HG03159 (cell line): ENCODE measurements around the gene NME4.
"Not testable (repeated sequence)": the region's sequence is repeated elsewhere in the genome, so short reads cannot be mapped to it uniquely, and the experiment has no call there.

Experiments
- ATAC-seq: cut with Tn5 transposase; IDR thresholded peaks from one replicate; pipeline ENCODE4 v1.9.1; 2021; ENCODE audit warnings: mild to moderate bottlenecking, moderate library complexity; ENCODE audit not compliant: unreplicated experiment

Gene NME4

GRCh38 chr16:396199-396598, 800 bp upstream of the NME4 start:
- ATAC-seq = no peak

GRCh38 chr16:396605-397004, 394 bp upstream of the NME4 start:
- no peak for ATAC-seq

- ATAC-seq = no peak
Observed at GRCh38 chr16:397736-398332, 835 bp downstream of the NME4 start.

GRCh38 chr16:398561-399339, 1.8 kb downstream of the NME4 start:
- ATAC-seq = no peak

- no peak for ATAC-seq
Observed at GRCh38 chr16:399340-400019, 2.5 kb downstream of the NME4 start.

GRCh38 chr16:400061-400591, 3.1 kb downstream of the NME4 start:
- no peak for ATAC-seq

- ATAC-seq = peak; percentile 69
Observed at GRCh38 chr16:401468-402348, 4.7 kb downstream of the NME4 start, which contains the start of gene DECR2. DECR2 (plus strand) TSS chr16:401885; CDS start chr16:401964, 79 bp downstream.

GRCh38 chr16:404971-405486, 8.0 kb downstream of the NME4 start:
- ATAC-seq = no peak

- no peak for ATAC-seq
Observed at GRCh38 chr16:405548-406506, 8.8 kb downstream of the NME4 start.

GRCh38 chr16:407253-407652, 10.3 kb downstream of the NME4 start:
- ATAC-seq = no peak

- no peak for ATAC-seq
Observed at GRCh38 chr16:410516-411178, 13.6 kb downstream of the NME4 start.

- ATAC-seq = no peak
Observed at GRCh38 chr16:411576-412265, 14.7 kb downstream of the NME4 start.

GRCh38 chr16:414395-415169, 17.6 kb downstream of the NME4 start:
- no peak for ATAC-seq

GRCh38 chr16:415170-415498, 18.1 kb downstream of the NME4 start:
- ATAC-seq = not testable (repeated sequence)

- ATAC-seq = not testable (repeated sequence)
Observed at GRCh38 chr16:422179-422578, 25.2 kb downstream of the NME4 start.

- no peak for ATAC-seq
Observed at GRCh38 chr16:424033-424622, 27.1 kb downstream of the NME4 start.

GRCh38 chr16:424623-425081, 27.7 kb downstream of the NME4 start:
- no peak for ATAC-seq
